IMR-90 (cell line): ENCODE measurements around the gene SLC9C2. TPM values are rescaled to one million over a fixed set of nuclear protein-coding genes. Genes with fewer than 3 reads are reported as not detected.

Experiments used
- ATAC-seq: fragments of 200-7000 bp; cut with Tn5 transposase; 2 replicates; pipeline ENCODE4 v1.9.1; 2020; ENCODE audit warnings: low read depth, mild to moderate bottlenecking, moderate library complexity
- BruUV-seq: library from RNA; stranded (reverse); fragments of 400-500 nt; replicated peaks from 2 replicates; lab custom pipeline; 2021; lab: Mats Ljungman, UMichigan
- CTCF ChIA-PET: fragments of 300-600 bp; formaldehyde crosslinking; extraction: SDS; loops from one replicate; lab custom pipeline; 2021; ENCODE audit warnings: antibody characterized with exemption; lab: Yijun Ruan, JAX
- POLR2A ChIA-PET: fragments of 300-600 bp; sonication (Branson Sonifier 250); formaldehyde crosslinking; loops from one replicate; lab custom pipeline; 2022; ENCODE audit warnings: antibody characterized with exemption; ENCODE audit not compliant: unreplicated experiment; lab: Charles Lee
- DNase-seq: peaks from one replicate; pipeline ENCODE4 v3.0.0; 2013
- H2AFZ ChIP-seq: replicated peaks from 2 replicates; pipeline ENCODE3; 2013; ENCODE audit warnings: low read length, mild to moderate bottlenecking; ENCODE audit not compliant: poor library complexity
- H2AK5ac ChIP-seq: 2 replicates; pipeline ENCODE4 v1.6.1; 2013; ENCODE audit warnings: low read depth, low read length, inconsistent platforms
- H2AK9ac ChIP-seq: replicated peaks from 2 replicates; pipeline ENCODE3; 2013; ENCODE audit warnings: mild to moderate bottlenecking, low read depth, low read length, moderate library complexity; ENCODE audit not compliant: poor library complexity
- H2BK120ac ChIP-seq: 2 replicates; pipeline ENCODE4 v1.6.1; 2013; ENCODE audit warnings: low read depth, low read length, inconsistent platforms
- H2BK15ac ChIP-seq: 3 replicates; pipeline ENCODE4 v1.6.1; 2013; ENCODE audit warnings: low read depth, low read length, inconsistent platforms
- H2BK20ac ChIP-seq: 2 replicates; pipeline ENCODE4 v1.6.1; 2013; ENCODE audit warnings: low read depth, mild to moderate bottlenecking, inconsistent platforms, low read length, moderate library complexity
- H2BK5ac ChIP-seq: 2 replicates; pipeline ENCODE4 v1.6.1; 2013; ENCODE audit warnings: mild to moderate bottlenecking, low read depth, low read length, inconsistent platforms; ENCODE audit not compliant: poor library complexity, severe bottlenecking
- H3K14ac ChIP-seq: replicated peaks from 2 replicates; pipeline ENCODE4 v1.6.1; 2013; ENCODE audit warnings: low read depth, low read length, inconsistent platforms
- H3K18ac ChIP-seq: 2 replicates; pipeline ENCODE4 v1.6.1; 2013; ENCODE audit warnings: low read depth, low read length, control low read depth
- H3K23ac ChIP-seq: 2 replicates; pipeline ENCODE4 v1.6.1; 2013; ENCODE audit warnings: low read depth, low read length, inconsistent platforms
- H3K27ac ChIP-seq: 2 replicates; pipeline ENCODE4 v1.5.1; 2013; ENCODE audit warnings: mild to moderate bottlenecking, control low read depth, low read length; ENCODE audit not compliant: insufficient read depth
- H3K27me3 ChIP-seq: 2 replicates; pipeline ENCODE4 v1.6.1; 2013; ENCODE audit warnings: low read length; ENCODE audit not compliant: control insufficient read depth, insufficient read depth
- H3K36me3 ChIP-seq: 2 replicates; pipeline ENCODE4 v1.6.1; 2013; ENCODE audit warnings: low read length, mixed read lengths; ENCODE audit not compliant: control insufficient read depth, insufficient read depth
- H3K4ac ChIP-seq: 2 replicates; pipeline ENCODE4 v1.6.1; 2013; ENCODE audit warnings: low read depth, low read length, inconsistent platforms
- H3K4me1 ChIP-seq: 2 replicates; pipeline ENCODE4 v1.6.1; 2013; ENCODE audit warnings: low read length, mixed read lengths; ENCODE audit not compliant: control insufficient read depth, insufficient read depth
- H3K4me2 ChIP-seq: 2 replicates; pipeline ENCODE4 v1.6.1; 2013; ENCODE audit warnings: low read depth, mild to moderate bottlenecking, control low read depth, low read length, moderate library complexity
- H3K4me3 ChIP-seq: 2 replicates; pipeline ENCODE4 v1.5.1; 2013; ENCODE audit warnings: low read depth, mild to moderate bottlenecking, control low read depth, low read length, moderate library complexity; ENCODE audit not compliant: insufficient read depth
- H3K56ac ChIP-seq: 2 replicates; pipeline ENCODE4 v1.6.1; 2013; ENCODE audit warnings: low read length, inconsistent platforms; ENCODE audit not compliant: insufficient read depth; ENCODE audit errors: extremely low read depth
- H3K79me1 ChIP-seq, 2 experiments: 2 replicates each; pipeline ENCODE4 v1.6.1; 2013; ENCODE audit warnings: low read length in 2 of 2, inconsistent platforms in 1 of 2, low read depth in 1 of 2
- H3K9ac ChIP-seq: 2 replicates; pipeline ENCODE4 v1.6.1; 2013; ENCODE audit warnings: low read depth, low read length, control low read depth
- H3K9me1 ChIP-seq: 2 replicates; pipeline ENCODE4 v1.6.1; 2013; ENCODE audit warnings: low read length, inconsistent platforms; ENCODE audit not compliant: insufficient read depth
- H3K9me3 ChIP-seq: 2 replicates; pipeline ENCODE4 v1.6.1; 2013; ENCODE audit warnings: low read length; ENCODE audit not compliant: control insufficient read depth, insufficient read depth
- H4K20me1 ChIP-seq: 2 replicates; pipeline ENCODE4 v1.6.1; 2013; ENCODE audit warnings: low read length, inconsistent platforms; ENCODE audit not compliant: insufficient read depth
- H4K5ac ChIP-seq: 2 replicates; pipeline ENCODE4 v1.6.1; 2013; ENCODE audit warnings: mild to moderate bottlenecking, low read depth, low read length, control low read depth
- H4K8ac ChIP-seq, 2 experiments: 2 replicates each; pipeline ENCODE4 v1.6.1; 2013; ENCODE audit warnings: low read depth in 2 of 2, low read length in 2 of 2, control low read depth in 1 of 2, inconsistent platforms in 1 of 2
- H4K91ac ChIP-seq: 2 replicates; pipeline ENCODE4 v1.6.1; 2013; ENCODE audit warnings: low read depth, low read length, inconsistent platforms; ENCODE audit not compliant: insufficient read depth
- CHD1 ChIP-seq: IDR thresholded peaks from 2 replicates; pipeline ENCODE4 v1.6.1; 2012; ENCODE audit warnings: low read depth, low read length, improper control_type of control experiment
- FOS ChIP-seq: fragments of 150-350 bp; IDR thresholded peaks from 2 replicates; pipeline ENCODE4 v1.6.1; 2016; ENCODE audit warnings: low read depth, low read length
- MXI1 ChIP-seq: IDR thresholded peaks from 2 replicates; pipeline ENCODE4 v1.6.1; 2012; ENCODE audit warnings: low read depth, mild to moderate bottlenecking, low read length, moderate library complexity, borderline replicate concordance
- NFE2L2 ChIP-seq: fragments of 150-350 bp; IDR thresholded peaks from 2 replicates; pipeline ENCODE4 v1.6.1; 2016; ENCODE audit warnings: low read depth, mild to moderate bottlenecking, low read length
- POLR2A ChIP-seq: IDR thresholded peaks from 2 replicates; pipeline ENCODE4 v1.6.1; 2012; ENCODE audit warnings: mild to moderate bottlenecking, low read depth, low read length
- RFX5 ChIP-seq: IDR thresholded peaks from 2 replicates; pipeline ENCODE4 v1.8.0; 2012; ENCODE audit warnings: low read depth, mild to moderate bottlenecking, low read length, moderate library complexity
- SMC3 ChIP-seq: fragments of 150-350 bp; IDR thresholded peaks from 2 replicates; pipeline ENCODE4 v1.6.1; 2016; ENCODE audit warnings: low read depth, mild to moderate bottlenecking, antibody characterized with exemption, low read length, moderate library complexity
- USF2 ChIP-seq: fragments of 150-350 bp; IDR thresholded peaks from 2 replicates; pipeline ENCODE4 v1.6.1; 2017; ENCODE audit warnings: mild to moderate bottlenecking, antibody characterized with exemption, low read length, low read depth
- dilution Hi-C: fragments of 300-500 bp; cut with HindIII; formaldehyde crosslinking; loops from one replicate; pipeline ENCODE4 v1.14.3; 2018; ENCODE audit warnings: low sequenced_read_pairs; ENCODE audit not compliant: unreplicated experiment
- in situ Hi-C: fragments of 300-500 bp; cut with MboI; formaldehyde crosslinking; loops from 3 replicates; pipeline ENCODE4 v1.14.3; 2019; ENCODE audit warnings: low sequenced_read_pairs, inconsistent platforms, mixed read lengths
- intact Hi-C: fragments of 100-400 bp; cut with micrococcal nuclease; formaldehyde crosslinking; loops from 2 replicates; pipeline ENCODE4 v1.10.0; 2022
- polyA plus RNA-seq, 3 experiments: library from polyadenylated mRNA; depleted of rRNA; stranded (reverse); fragments of >200 nt; gene quantifications; 2 replicates each; pipeline ENCODE4 v1.2.3, GENCODE V29; 2012; ENCODE audit warnings: low replicate concordance in 1 of 3
- total RNA-seq: library from RNA; depleted of rRNA; stranded (reverse); fragments of >200 nt; gene quantifications from 2 replicates; pipeline ENCODE4 v1.2.3, GENCODE V29; 2012

Gene SLC9C2
- total and polyA plus RNA-seq, 2 of the 4 experiments (the other 2 are of a cell fraction): not detected

GRCh38 chr1:173553312-173553711 lies 49.6 kb downstream of the SLC9C2 start:
- Histone ChIP-seq H4K5ac (no peak overlapping the region), H2AK5ac (no peak overlapping the region), H3K18ac (no peak overlapping the region), H3K4me1 (no peaks in the 10 kb centered on the region), H3K4me3 (no peak overlapping the region), H3K27me3 (no peaks in the 10 kb centered on the region), H3K23ac (no peak overlapping the region), H2BK5ac (no peak overlapping the region), H3K14ac (no peak overlapping the region), H3K9ac (no peak overlapping the region), H2BK15ac (no peak overlapping the region), H3K4me2 (no peak overlapping the region), H2BK20ac (no peak overlapping the region), H3K4ac (no peak overlapping the region), H3K56ac (no peak overlapping the region), H2AFZ (no peak overlapping the region), H3K9me3 (no peaks in the 10 kb centered on the region), H3K9me1 (no peaks in the 10 kb centered on the region), H3K79me1 (no peaks in the 10 kb centered on the region), H2AK9ac (no peak overlapping the region), H4K8ac (no peak overlapping the region), H4K20me1 (no peaks in the 10 kb centered on the region), H4K91ac (no peak overlapping the region), H3K36me3 (no peaks in the 10 kb centered on the region), H2BK120ac (no peak overlapping the region), H3K27ac (no peak overlapping the region)
- intact Hi-C loops: no loop called here
- ChIA-PET CTCF (no interaction called here), POLR2A (no interaction called here)
- DNase-seq (no peak), ATAC-seq (no peak)
- in situ Hi-C loops: no loop called here
- dilution Hi-C loops: no loop called here
- TF ChIP-seq MXI1 (no peak), RFX5 (no peak), NFE2L2 (no peak), USF2 (no peak), FOS (no peak), POLR2A (no peak), CHD1 (no peak), SMC3 (no peak)
- no TSS peak for BruUV-seq
